ENCODE results near the gene PITRM1. TPM values are rescaled to one million over a fixed set of nuclear protein-coding genes. Genes with fewer than 3 reads are reported as not detected.
A peak's percentile ranks its signal among the peaks of the same experiment; 100 is the strongest.

Gene PITRM1
- total and polyA plus RNA-seq, 9 donors, result 46.6 to 107 (median 73.7) TPM

GRCh38 chr10:3159152-3159551, 13.4 kb downstream of the PITRM1 start:
- Histone ChIP-seq H3K9me3 (no peaks in the 10 kb centered on the region), H3K27ac (no peak overlapping the region), H3K4me1 (ENCODE audit: insufficient read depth) (no peaks in the 10 kb centered on the region), H3K36me3 (no peaks in the 10 kb centered on the region), H3K27me3 (no peaks in the 10 kb centered on the region), H3K4me3 (no peak overlapping the region)
- intact Hi-C loops (cut with DNase I), result no loop called here
- 85 to 88% (median 87%) methylated on average over 10 of the region's 10 CpGs for WGBS, 3 donors
- no peak for TF ChIP-seq POLR2A (IDR thresholded peaks at IDR 0.05)
- TF ChIP-seq CTCF (IDR thresholded peaks at IDR 0.05), result no peak
- no peak for DNase-seq

GRCh38 chr10:3154666-3155065, 17.9 kb downstream of the PITRM1 start:
- H3K27ac ChIP-seq, result no peak overlapping the region
- H3K9me3 ChIP-seq, result no peaks in the 10 kb centered on the region
- no peaks in the 10 kb centered on the region for H3K36me3 ChIP-seq
- no peaks in the 10 kb centered on the region for H3K27me3 ChIP-seq
- no peak for DNase-seq
- no peak for TF ChIP-seq POLR2A (IDR thresholded peaks at IDR 0.05)
- TF ChIP-seq CTCF (IDR thresholded peaks at IDR 0.05), result no peak
- 89 to 93% (median 90%) methylated on average over 10 of the region's 10 CpGs for WGBS, 3 donors
- H3K4me3 ChIP-seq, result no peak overlapping the region
- intact Hi-C loops (cut with DNase I), result no loop called here
- no peaks in the 10 kb centered on the region for H3K4me1 ChIP-seq (ENCODE audit: insufficient read depth)

GRCh38 chr10:3152566-3152935, 20.0 kb downstream of the PITRM1 start:
- TF ChIP-seq CTCF (IDR thresholded peaks at IDR 0.05), result no peak
- no peak for TF ChIP-seq EP300 (IDR thresholded peaks at IDR 0.05)
- no peak for TF ChIP-seq POLR2A (IDR thresholded peaks at IDR 0.05)
- WGBS, 3 donors, result 84 to 85% (median 84%) methylated on average over 9 of the region's 9 CpGs
- no peaks in the 10 kb centered on the region for H3K4me1 ChIP-seq (ENCODE audit: insufficient read depth)
- no peak for DNase-seq
- intact Hi-C loops (cut with DNase I), result no loop called here
- no peak overlapping the region for H3K4me3 ChIP-seq
- no peaks in the 10 kb centered on the region for H3K36me3 ChIP-seq
- H3K9me3 ChIP-seq, result no peaks in the 10 kb centered on the region
- H3K27me3 ChIP-seq, result no peaks in the 10 kb centered on the region
- H3K27ac ChIP-seq, result no peak overlapping the region

- Histone ChIP-seq H3K27ac (no peak overlapping the region), H3K9me3 (no peaks in the 10 kb centered on the region), H3K4me3 (no peak overlapping the region), H3K36me3 (no peaks in the 10 kb centered on the region), H3K27me3 (no peaks in the 10 kb centered on the region), H3K4me1 (ENCODE audit: insufficient read depth) (no peaks in the 10 kb centered on the region)
- DNase-seq, result peak in 1 of 5 donors; percentile 12
- TF ChIP-seq CTCF (IDR thresholded peaks at IDR 0.05) (no peak), POLR2A (IDR thresholded peaks at IDR 0.05) (no peak), EP300 (IDR thresholded peaks at IDR 0.05) (no peak)
- intact Hi-C loops (cut with DNase I), result no loop called here
- WGBS, 3 donors, result 89 to 90% (median 89%) methylated on average over 13 of the region's 13 CpGs
These were observed 20.6 kb downstream of the PITRM1 start for GRCh38 chr10:3151889-3152565.
